Uterus (tissue), 4 donors: Measurements from ENCODE around the gene AACS. TPM values are rescaled to one million over a fixed set of nuclear protein-coding genes. Genes with fewer than 3 reads are reported as not detected.

ENCODE experiments used
- DNase-seq, 2 donors: peaks; one replicate each; pipeline ENCODE4 v3.0.0-alpha.2; 2019 to 2020
- H3K27ac ChIP-seq, 2 donors: fragments of 200-600 bp; sonication (generic); 1 replicate in 1 of 2; 2 replicates in 1 of 2; pipeline ENCODE4 v1.5.1; 2016 to 2018
- H3K27me3 ChIP-seq, 2 donors: fragments of 200-600 bp; sonication (generic); one replicate each; pipeline ENCODE4 v1.5.1; 2018 to 2019; ENCODE audit warnings: control low read depth in 1 of 2
- H3K36me3 ChIP-seq, 2 donors: fragments of 200-600 bp; sonication (generic); one replicate each; pipeline ENCODE4 v1.5.1; 2019; ENCODE audit warnings: control low read depth in 1 of 2
- H3K4me1 ChIP-seq, 2 donors: fragments of 200-600 bp; sonication (generic); one replicate each; pipeline ENCODE4 v1.5.1; 2018 to 2019; ENCODE audit warnings: control low read depth in 1 of 2
- H3K4me3 ChIP-seq, 2 donors: fragments of 200-600 bp; sonication (generic); 1 replicate in 1 of 2; 2 replicates in 1 of 2; pipeline ENCODE4 v1.5.1; 2018 to 2019; ENCODE audit warnings: mild to moderate bottlenecking in 1 of 2
- H3K9me3 ChIP-seq, 2 donors: fragments of 200-600 bp; sonication (generic); one replicate each; pipeline ENCODE4 v1.5.1; 2019; ENCODE audit warnings: control low read depth in 1 of 2
- POLR2A ChIP-seq, 2 donors: fragments of 450-650 bp; IDR thresholded peaks; one replicate each; pipeline ENCODE4 v1.6.1; 2016; ENCODE audit warnings: antibody characterized with exemption in 2 of 2, mild to moderate bottlenecking in 1 of 2, moderate library complexity in 1 of 2
- intact Hi-C: fragments of 100-400 bp; cut with DNase I; formaldehyde crosslinking; loops from one replicate; pipeline ENCODE4 v1.15.1; 2023; ENCODE audit warnings: low total_unique reads
- total RNA-seq, 4 donors: library from RNA; depleted of rRNA in 3 of 4; stranded (reverse); fragments of >200 nt in 3 of 4; gene quantifications; one replicate each; pipeline versions ENCODE4 v1.1.0 to v1.2.4, GENCODE V29; 2014 to 2023
- TF ChIP-seq, protein P1 (sequence below), 4 experiments: fragments of 200-600 bp in 2 of 4; fragments of 450-650 bp in 2 of 4; sonication (generic) in 2 of 4; IDR thresholded peaks; one replicate each; pipeline ENCODE4 v1.5.1; 2016 to 2019; ENCODE audit warnings: antibody characterized with exemption in 4 of 4, mild to moderate bottlenecking in 2 of 4, moderate library complexity in 1 of 4
- donor health status: DM: yes; HTN: yes; CAD: no.

The AACS gene
- total RNA-seq, 4 donors from 2014 or later, result 7.6 to 22.3 (median 20.0) TPM

DNA sequence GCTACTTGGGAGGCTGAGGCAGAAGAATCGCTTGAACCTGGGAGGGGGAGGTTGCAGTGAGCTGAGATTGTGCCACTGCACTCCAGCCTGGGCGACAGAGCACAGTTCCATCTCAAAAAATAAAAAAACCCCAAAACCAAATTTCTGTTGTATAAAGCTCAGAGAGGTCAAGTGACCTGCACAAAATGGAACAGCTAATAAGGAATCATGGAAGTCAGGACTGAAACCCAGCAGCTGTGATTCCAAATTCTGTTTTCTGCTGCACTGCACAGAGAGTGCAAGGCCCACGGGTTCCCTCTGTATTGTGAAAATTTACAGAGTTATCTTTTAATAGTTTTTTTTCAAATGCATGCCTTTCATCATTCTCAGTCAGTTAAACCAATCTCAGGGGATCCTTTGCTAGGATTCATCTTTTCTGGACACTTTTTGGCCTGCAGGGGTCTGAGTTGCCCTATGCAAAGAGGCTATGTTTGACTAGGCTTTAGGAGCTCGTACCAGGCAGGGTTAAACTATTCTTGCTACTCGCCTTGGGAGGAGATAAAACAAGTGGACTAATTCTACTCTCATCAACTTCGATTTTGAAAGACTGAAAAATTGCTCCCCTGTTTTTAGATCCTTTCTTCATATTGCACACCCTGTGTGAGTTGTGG, 26.1 kb upstream of the AACS start:
- Histone ChIP-seq H3K36me3 (no peaks in the 10 kb centered on the region), H3K27ac (no peak overlapping the region), H3K27me3 (no peaks in the 10 kb centered on the region), H3K4me3 (no peak overlapping the region), H3K4me1 (no peaks in the 10 kb centered on the region), H3K9me3 (no peaks in the 10 kb centered on the region)
- DNase-seq, result no peak
- intact Hi-C loops, result no loop called here
- TF ChIP-seq, protein P1, sequence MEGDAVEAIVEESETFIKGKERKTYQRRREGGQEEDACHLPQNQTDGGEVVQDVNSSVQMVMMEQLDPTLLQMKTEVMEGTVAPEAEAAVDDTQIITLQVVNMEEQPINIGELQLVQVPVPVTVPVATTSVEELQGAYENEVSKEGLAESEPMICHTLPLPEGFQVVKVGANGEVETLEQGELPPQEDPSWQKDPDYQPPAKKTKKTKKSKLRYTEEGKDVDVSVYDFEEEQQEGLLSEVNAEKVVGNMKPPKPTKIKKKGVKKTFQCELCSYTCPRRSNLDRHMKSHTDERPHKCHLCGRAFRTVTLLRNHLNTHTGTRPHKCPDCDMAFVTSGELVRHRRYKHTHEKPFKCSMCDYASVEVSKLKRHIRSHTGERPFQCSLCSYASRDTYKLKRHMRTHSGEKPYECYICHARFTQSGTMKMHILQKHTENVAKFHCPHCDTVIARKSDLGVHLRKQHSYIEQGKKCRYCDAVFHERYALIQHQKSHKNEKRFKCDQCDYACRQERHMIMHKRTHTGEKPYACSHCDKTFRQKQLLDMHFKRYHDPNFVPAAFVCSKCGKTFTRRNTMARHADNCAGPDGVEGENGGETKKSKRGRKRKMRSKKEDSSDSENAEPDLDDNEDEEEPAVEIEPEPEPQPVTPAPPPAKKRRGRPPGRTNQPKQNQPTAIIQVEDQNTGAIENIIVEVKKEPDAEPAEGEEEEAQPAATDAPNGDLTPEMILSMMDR (IDR thresholded peaks at IDR 0.05), result no peak
- no peak for TF ChIP-seq POLR2A (IDR thresholded peaks at IDR 0.05)

DNA sequence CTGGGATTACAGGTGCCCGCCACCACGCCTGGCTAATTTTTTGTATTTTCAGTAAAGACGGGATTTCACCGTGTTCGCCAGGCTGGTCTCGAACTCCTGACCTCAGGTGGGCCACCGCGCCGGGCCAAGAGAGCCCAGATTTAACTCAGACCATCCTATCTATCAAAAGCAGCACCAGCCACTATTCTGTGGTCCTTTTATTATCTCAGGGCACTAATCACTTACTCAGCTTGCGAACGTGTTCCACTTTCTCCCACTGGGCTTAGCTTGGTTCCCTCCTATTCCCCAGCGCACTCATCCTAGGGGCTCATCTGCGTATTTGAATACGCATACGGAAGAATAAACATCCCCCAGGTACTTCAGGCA, 16.2 kb upstream of the AACS start:
- Histone ChIP-seq H3K27me3 (no peaks in the 10 kb centered on the region), H3K36me3 (no peaks in the 10 kb centered on the region), H3K9me3 (no peaks in the 10 kb centered on the region), H3K27ac (peak overlapping the region in 1 of 2 donors; percentile 11), H3K4me1 (no peaks in the 10 kb centered on the region), H3K4me3 (peak overlapping the region; percentile 38 to 49)
- no peak for DNase-seq
- TF ChIP-seq, protein P1 (IDR thresholded peaks at IDR 0.05), result no peak
- intact Hi-C loops, result no loop called here

DNA sequence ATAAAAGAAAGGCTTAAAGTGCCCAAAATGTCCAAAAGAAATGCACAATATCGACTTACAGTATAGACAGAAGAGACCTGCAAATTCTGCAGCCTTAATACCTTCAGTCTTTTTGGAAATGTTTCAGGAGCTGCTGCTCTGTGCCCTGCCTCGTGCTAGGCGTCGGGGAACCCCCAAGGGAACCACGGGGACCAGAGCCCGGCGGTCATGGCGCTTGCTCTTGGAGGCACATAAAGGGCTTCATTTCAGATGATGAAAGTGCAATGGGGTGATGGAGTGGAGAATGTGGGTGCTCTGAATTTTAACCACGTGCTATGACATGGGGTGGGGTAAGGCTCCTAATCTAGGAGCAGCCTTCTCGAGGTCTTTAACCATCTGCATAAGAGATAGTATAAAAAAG, 14.8 kb upstream of the AACS start:
- no peak for TF ChIP-seq POLR2A (IDR thresholded peaks at IDR 0.05)
- TF ChIP-seq, protein P1 (IDR thresholded peaks at IDR 0.05), result no peak
- intact Hi-C loops, result no loop called here

DNA sequence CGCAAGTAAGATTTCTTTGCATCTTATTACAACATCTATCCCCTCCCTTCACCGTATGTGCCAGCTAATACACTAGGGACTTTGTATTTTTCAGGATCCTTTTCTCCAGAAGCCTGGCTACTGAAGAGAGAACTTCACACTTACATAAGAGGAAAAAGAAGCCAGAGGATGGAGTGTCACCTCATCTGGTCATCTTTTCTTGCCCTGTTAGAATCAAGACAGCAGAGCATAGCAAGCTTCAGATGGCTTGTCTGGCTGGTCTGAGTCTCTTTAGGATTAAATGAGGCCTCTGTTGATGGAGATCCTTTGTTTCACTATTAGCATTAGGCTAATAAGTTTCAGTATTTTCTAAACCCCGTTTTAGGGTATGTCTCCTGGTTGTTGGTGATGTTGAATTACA, 14.4 kb upstream of the AACS start:
- H3K27me3 ChIP-seq, result no peaks in the 10 kb centered on the region
- H3K4me1 ChIP-seq, result no peaks in the 10 kb centered on the region
- H3K4me3 ChIP-seq, result no peak overlapping the region
- no peaks in the 10 kb centered on the region for H3K9me3 ChIP-seq
- no peak for TF ChIP-seq POLR2A (IDR thresholded peaks at IDR 0.05)
- TF ChIP-seq, protein P1 (IDR thresholded peaks at IDR 0.05), result no peak
- intact Hi-C loops, result no loop called here
- no peaks in the 10 kb centered on the region for H3K36me3 ChIP-seq
- DNase-seq, result no peak
- H3K27ac ChIP-seq, result no peak overlapping the region

More for the DNA sequence above, 14.8 kb upstream of the AACS start:
- Histone ChIP-seq H3K27me3 (no peaks in the 10 kb centered on the region), H3K9me3 (no peaks in the 10 kb centered on the region), H3K4me1 (no peaks in the 10 kb centered on the region), H3K4me3 (no peak overlapping the region), H3K27ac (no peak overlapping the region), H3K36me3 (no peaks in the 10 kb centered on the region)
- no peak for DNase-seq

DNA sequence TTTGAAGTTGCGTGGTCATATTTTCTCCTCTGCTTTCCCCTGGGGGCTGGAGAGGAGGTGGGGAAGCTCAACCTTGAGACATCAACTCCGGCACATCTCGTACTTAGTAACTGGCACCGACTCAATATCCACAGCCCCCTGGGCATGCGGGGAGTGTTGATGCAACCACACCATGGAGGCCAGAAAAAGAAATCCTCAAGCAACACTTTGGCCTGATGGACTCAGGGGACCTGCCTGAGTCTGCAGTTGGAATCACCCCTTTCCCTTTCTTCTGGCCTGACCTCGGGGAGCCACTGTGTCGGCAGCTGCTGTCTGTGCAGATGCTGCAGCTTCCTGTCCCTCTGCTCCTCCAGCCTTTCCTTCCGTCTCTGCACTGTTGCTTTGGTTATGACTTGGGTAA, 11.4 kb upstream of the AACS start:
- DNase-seq, result no peak
- intact Hi-C loops, result no loop called here
- TF ChIP-seq POLR2A (IDR thresholded peaks at IDR 0.05), result no peak
- TF ChIP-seq, protein P1 (IDR thresholded peaks at IDR 0.05), result no peak
- no peak overlapping the region for H3K27ac ChIP-seq
- H3K4me3 ChIP-seq, result no peak overlapping the region
- no peaks in the 10 kb centered on the region for H3K27me3 ChIP-seq
- H3K4me1 ChIP-seq, result no peaks in the 10 kb centered on the region
- no peaks in the 10 kb centered on the region for H3K9me3 ChIP-seq
- no peaks in the 10 kb centered on the region for H3K36me3 ChIP-seq
